Lower leg skin (tissue), 3 donors: ENCODE measurements around the gene POLQ.

Experiments used
- CTCF ChIP-seq, 3 donors: fragments of 450-650 bp; IDR thresholded peaks; one replicate each; pipeline ENCODE4 v1.5.1; 2016; ENCODE audit warnings: antibody characterized with exemption in 3 of 3, mild to moderate bottlenecking in 3 of 3, moderate library complexity in 2 of 3
- POLR2A ChIP-seq, 2 donors: fragments of 450-650 bp; IDR thresholded peaks; one replicate each; pipeline ENCODE4 v1.6.1; 2016 to 2017; ENCODE audit warnings: antibody characterized with exemption in 2 of 2, mild to moderate bottlenecking in 1 of 2, moderate library complexity in 1 of 2

GRCh38 chr3:121418182-121418581, 127.6 kb downstream of the POLQ start:
- TF ChIP-seq CTCF (IDR thresholded peaks at IDR 0.05) (no peak), POLR2A (IDR thresholded peaks at IDR 0.05) (no peak)
